Fibroblast of villous mesenchyme (primary cell): Measurements from ENCODE around the gene PCDHA11. TPM values are rescaled to one million over a fixed set of nuclear protein-coding genes. Genes with fewer than 3 reads are reported as not detected.

Experiments
- DNase-seq: peaks from one replicate; pipeline ENCODE4 v3.0.0-alpha.2; 2010; ENCODE audit warnings: low read depth
- H3K4me3 ChIP-seq: 2 replicates; pipeline ENCODE4 v1.5.1; 2011; ENCODE audit warnings: low read depth, mild to moderate bottlenecking, low read length
- CTCF ChIP-seq: IDR thresholded peaks from 2 replicates; pipeline ENCODE4 v1.5.1; 2012; ENCODE audit warnings: low read depth, mild to moderate bottlenecking, low read length; ENCODE audit not compliant: insufficient read depth
- total RNA-seq: library from RNA; depleted of rRNA; stranded (reverse); fragments of >200 nt; gene quantifications from 2 replicates; pipeline ENCODE4 v1.2.3, GENCODE V29; 2012

The PCDHA11 gene
- total RNA-seq, 1 donor = under 0.01 TPM

GRCh38 chr5:140881889-140882590 is 13.3 kb downstream of the PCDHA11 start, which contains the start of gene PCDHA13:
PCDHA13 (plus strand) TSS chr5:140882124; CDS start chr5:140882269, 145 bp downstream.
- peak; percentile 1 for DNase-seq
- TF ChIP-seq CTCF = no peak
- H3K4me3 ChIP-seq = no peak within 1 kb of the TSS

GRCh38 chr5:140882591-140882899 is 13.8 kb downstream of the PCDHA11 start:
- no peak for TF ChIP-seq CTCF

GRCh38 chr5:140883373-140883772 is 14.6 kb downstream of the PCDHA11 start:
- no peak for DNase-seq
- no peak for TF ChIP-seq CTCF
- no peak overlapping the region for H3K4me3 ChIP-seq

More at GRCh38 chr5:140882591-140882899, 13.8 kb downstream of the PCDHA11 start:
- no peak overlapping the region for H3K4me3 ChIP-seq
- no peak for DNase-seq

GRCh38 chr5:140883927-140884697 is 15.4 kb downstream of the PCDHA11 start:
- DNase-seq = no peak

GRCh38 chr5:140916325-140916724 is 47.6 kb downstream of the PCDHA11 start:
- DNase-seq = no peak
- no peak overlapping the region for H3K4me3 ChIP-seq
- no peak for TF ChIP-seq CTCF

More at GRCh38 chr5:140883927-140884697, 15.4 kb downstream of the PCDHA11 start:
- H3K4me3 ChIP-seq = no peak overlapping the region
- no peak for TF ChIP-seq CTCF

Other genes starting within 250 kb of the PCDHA11 start
- 0.97 and 2.2 TPM in 2 replicates for gene CD14, start 235.8 kb upstream of the PCDHA11 start, total RNA-seq
- 7.7 and 8.6 TPM in 2 replicates for gene TMCO6, start 229.5 kb upstream of the PCDHA11 start, total RNA-seq
- 36.7 and 39.7 TPM in 2 replicates for gene NDUFA2, start 221.3 kb upstream of the PCDHA11 start, total RNA-seq
- gene IK, start 221.1 kb upstream of the PCDHA11 start, total RNA-seq = 65.6 and 71.2 TPM in 2 replicates
- gene WDR55, start 204.1 kb upstream of the PCDHA11 start, total RNA-seq = 30.9 and 41.5 TPM in 2 replicates
- gene DND1, start 195.4 kb upstream of the PCDHA11 start, total RNA-seq = 0.32 TPM in 1 of 2 replicates, not detected in the other
- gene HARS1, start 177.6 kb upstream of the PCDHA11 start, total RNA-seq = 52.2 and 56.4 TPM in 2 replicates
- 29.6 and 32.0 TPM in 2 replicates for gene HARS2, start 177.5 kb upstream of the PCDHA11 start, total RNA-seq
- 35.1 and 47.1 TPM in 2 replicates for gene ZMAT2, start 168.5 kb upstream of the PCDHA11 start, total RNA-seq
- gene PCDHA1, start 82.8 kb upstream of the PCDHA11 start, total RNA-seq = under 0.01 TPM in 1 of 2 replicates, not detected in the other
- gene PCDHA2, start 74.1 kb upstream of the PCDHA11 start, total RNA-seq = under 0.01 TPM in 2 replicates
- gene PCDHA3, start 67.9 kb upstream of the PCDHA11 start, total RNA-seq = under 0.01 and 0.32 TPM in 2 replicates
- 0.32 and 0.43 TPM in 2 replicates for gene PCDHA4, start 61.9 kb upstream of the PCDHA11 start, total RNA-seq
- under 0.01 TPM in 2 replicates for gene PCDHA5, start 47.3 kb upstream of the PCDHA11 start, total RNA-seq
- under 0.01 and 0.43 TPM in 2 replicates for gene PCDHA6, start 41.0 kb upstream of the PCDHA11 start, total RNA-seq
- gene PCDHA7, start 34.7 kb upstream of the PCDHA11 start, total RNA-seq = 0.32 and 0.86 TPM in 2 replicates
- gene PCDHA8, start 27.8 kb upstream of the PCDHA11 start, total RNA-seq = under 0.01 TPM in 2 replicates
- under 0.01 TPM in 2 replicates for gene PCDHA9, start 20.6 kb upstream of the PCDHA11 start, total RNA-seq
- gene PCDHA10, start 13.1 kb upstream of the PCDHA11 start, total RNA-seq = under 0.01 TPM in 2 replicates
- under 0.01 TPM in 2 replicates for gene PCDHA12, start 6.4 kb downstream of the PCDHA11 start, total RNA-seq
- gene PCDHA13, start 13.2 kb downstream of the PCDHA11 start, total RNA-seq = under 0.01 TPM in 2 replicates
- under 0.01 TPM in 2 replicates for gene PCDHAC1, start 57.3 kb downstream of the PCDHA11 start, total RNA-seq
- under 0.01 TPM in 2 replicates for gene PCDHAC2, start 97.5 kb downstream of the PCDHA11 start, total RNA-seq
- not detected in 2 replicates for gene PCDHB1, start 182.4 kb downstream of the PCDHA11 start, total RNA-seq
- under 0.01 and 0.32 TPM in 2 replicates for gene PCDHB2, start 225.7 kb downstream of the PCDHA11 start, total RNA-seq
- 0.32 and 0.43 TPM in 2 replicates for gene PCDHB3, start 231.5 kb downstream of the PCDHA11 start, total RNA-seq